H1 (cell line): Measurements from ENCODE around the gene TRAF3. TPM values are rescaled to one million over a fixed set of nuclear protein-coding genes. Genes with fewer than 3 reads are reported as not detected.

Experiments
- CTCF ChIA-PET: fragments of 300-600 bp; sonication (Branson Sonifier 250); formaldehyde crosslinking; loops from one replicate; lab custom pipeline; 2021; ENCODE audit not compliant: partially characterized antibody; lab: Charles Lee
- POLR2A ChIA-PET: fragments of 300-600 bp; sonication (Branson Sonifier 250); formaldehyde crosslinking; loops from one replicate; lab custom pipeline; 2021; ENCODE audit warnings: inconsistent platforms; ENCODE audit not compliant: partially characterized antibody; lab: Charles Lee
- DNase-seq, 2 experiments: peaks; one replicate each; pipeline versions ENCODE4 v3.0.0 to v3.0.0-alpha.2; 2010 to 2022; ENCODE audit warnings: low spot score in 2 of 2, low read depth in 1 of 2, mixed read lengths in 1 of 2
- FAIRE-seq: peaks from 2 replicates; lab custom pipeline; 2011; peaks lifted over from hg19 to GRCh38; lab: Jason Lieb, UNC
- H2AFZ ChIP-seq: 2 replicates; pipeline ENCODE4 v1.8.1; 2012; ENCODE audit warnings: low read length, inconsistent platforms
- H2AK5ac ChIP-seq: 2 replicates; pipeline ENCODE4 v1.6.1; 2013; ENCODE audit warnings: low read depth, low read length
- H2BK120ac ChIP-seq: replicated peaks from 2 replicates; pipeline ENCODE3; 2013; ENCODE audit warnings: low read depth, low read length, inconsistent platforms
- H2BK12ac ChIP-seq: 2 replicates; pipeline ENCODE4 v1.6.1; 2013; ENCODE audit warnings: low read depth, low read length
- H2BK15ac ChIP-seq: 2 replicates; pipeline ENCODE4 v1.6.1; 2013; ENCODE audit warnings: low read length
- H2BK20ac ChIP-seq: 2 replicates; pipeline ENCODE4 v1.6.1; 2013; ENCODE audit warnings: low read length
- H2BK5ac ChIP-seq: 2 replicates; pipeline ENCODE4 v1.6.1; 2013; ENCODE audit warnings: low read depth, low read length
- H3K14ac ChIP-seq: 2 replicates; pipeline ENCODE4 v1.6.1; 2013; ENCODE audit warnings: inconsistent platforms; ENCODE audit not compliant: insufficient read length
- H3K18ac ChIP-seq: 2 replicates; pipeline ENCODE4 v1.6.1; 2013; ENCODE audit warnings: low read length; ENCODE audit errors: extremely low read depth
- H3K23ac ChIP-seq: 2 replicates; pipeline ENCODE4 v1.6.1; 2013; ENCODE audit warnings: inconsistent platforms; ENCODE audit not compliant: insufficient read length
- H3K23me2 ChIP-seq: 2 replicates; pipeline ENCODE4 v1.6.1; 2013; ENCODE audit warnings: low read depth, low read length
- H3K27ac ChIP-seq: 2 replicates; pipeline ENCODE4 v1.6.1; 2011; ENCODE audit warnings: low read depth, low read length, inconsistent platforms
- H3K27me3 ChIP-seq, 4 experiments: replicated peaks in 1 of 4; 1 replicate in 1 of 4; 2 replicates in 3 of 4; pipeline versions ENCODE4 v1.6.1 to v1.8.1; 2011 to 2013; ENCODE audit warnings: low read length in 3 of 4, mild to moderate bottlenecking in 3 of 4, inconsistent platforms in 2 of 4, mixed read lengths in 2 of 4, moderate library complexity in 1 of 4; ENCODE audit not compliant: control insufficient read depth in 3 of 4, insufficient read depth in 3 of 4; ENCODE audit errors: extremely low read depth in 1 of 4
- H3K36me3 ChIP-seq, 4 experiments: 2 replicates each; pipeline versions ENCODE4 v1.6.1 to v1.8.1; 2011 to 2013; ENCODE audit warnings: mild to moderate bottlenecking in 4 of 4, low read length in 3 of 4, moderate library complexity in 2 of 4, control low read depth in 1 of 4, inconsistent platforms in 1 of 4; ENCODE audit not compliant: insufficient read depth in 4 of 4, control insufficient read depth in 2 of 4
- H3K4ac ChIP-seq: replicated peaks from 2 replicates; pipeline ENCODE3; 2013; ENCODE audit warnings: low read length, low read depth, mixed read lengths, inconsistent platforms; ENCODE audit not compliant: insufficient read length
- H3K4me1 ChIP-seq, 4 experiments: replicated peaks in 1 of 4; 1 replicate in 1 of 4; 2 replicates in 3 of 4; pipeline versions ENCODE4 v1.6.1 to v1.8.1; 2011 to 2013; ENCODE audit warnings: low read length in 3 of 4, inconsistent platforms in 2 of 4, mixed read lengths in 1 of 4; ENCODE audit not compliant: insufficient read depth in 4 of 4, control insufficient read depth in 3 of 4
- H3K4me2 ChIP-seq, 2 experiments: 2 replicates each; pipeline versions ENCODE4 v1.6.1 to v1.8.1; 2011 to 2013; ENCODE audit warnings: low read depth in 2 of 2, low read length in 2 of 2, control low read depth in 1 of 2, inconsistent platforms in 1 of 2, mild to moderate bottlenecking in 1 of 2; ENCODE audit not compliant: insufficient read depth in 1 of 2
- H3K4me3 ChIP-seq, 4 experiments: fragments of 200-600, 300-600 bp in 1 of 4; sonication (generic), shearing (Covaris generic), sonication (Bioruptor Twin) in 1 of 4; 2 replicates each; pipeline versions ENCODE4 v1.5.1 to v1.8.1; 2011 to 2016; ENCODE audit warnings: low read length in 4 of 4, low read depth in 3 of 4, control low read depth in 2 of 4, inconsistent platforms in 2 of 4, mild to moderate bottlenecking in 2 of 4, mixed read lengths in 1 of 4, moderate library complexity in 1 of 4; ENCODE audit not compliant: insufficient read depth in 2 of 4; ENCODE audit errors: extremely low read depth in 1 of 4
- H3K56ac ChIP-seq: replicated peaks from 2 replicates; pipeline ENCODE3; 2013; ENCODE audit warnings: low read depth, mild to moderate bottlenecking, mixed read lengths, low read length, inconsistent platforms; ENCODE audit not compliant: insufficient read length
- H3K79me1 ChIP-seq: 2 replicates; pipeline ENCODE4 v1.6.1; 2013; ENCODE audit warnings: low read depth, low read length, control low read depth
- H3K79me2 ChIP-seq, 2 experiments: 2 replicates each; pipeline versions ENCODE4 v1.6.1 to v1.8.1; 2012 to 2013; ENCODE audit warnings: low read length in 2 of 2, mild to moderate bottlenecking in 2 of 2, inconsistent platforms in 1 of 2; ENCODE audit not compliant: insufficient read depth in 2 of 2, control insufficient read depth in 1 of 2
- H3K9ac ChIP-seq, 4 experiments: replicated peaks in 1 of 4; 1 replicate in 1 of 4; 2 replicates in 3 of 4; pipeline versions ENCODE4 v1.6.1 to v1.8.1; 2011 to 2013; ENCODE audit warnings: low read depth in 3 of 4, low read length in 3 of 4, control low read depth in 2 of 4, mild to moderate bottlenecking in 2 of 4, moderate library complexity in 2 of 4, inconsistent platforms in 1 of 4; ENCODE audit errors: extremely low read depth in 1 of 4
- H3K9me3 ChIP-seq, 2 experiments: 2 replicates each; pipeline versions ENCODE4 v1.6.1 to v1.8.1; 2012 to 2013; ENCODE audit warnings: mild to moderate bottlenecking in 2 of 2, moderate library complexity in 2 of 2, control low read depth in 1 of 2, inconsistent platforms in 1 of 2, low read depth in 1 of 2, low read length in 1 of 2, mixed read lengths in 1 of 2; ENCODE audit not compliant: insufficient read depth in 2 of 2
- H4K20me1 ChIP-seq, 2 experiments: replicated peaks in 1 of 2; 2 replicates each; pipeline versions ENCODE3 to v1.8.1; 2011 to 2013; ENCODE audit warnings: inconsistent platforms in 2 of 2, low read length in 2 of 2, mild to moderate bottlenecking in 1 of 2; ENCODE audit not compliant: insufficient read depth in 2 of 2, control insufficient read depth in 1 of 2
- H4K5ac ChIP-seq: 2 replicates; pipeline ENCODE4 v1.6.1; 2013; ENCODE audit warnings: low read length, low read depth, mixed read lengths, inconsistent platforms; ENCODE audit not compliant: insufficient read length
- H4K8ac ChIP-seq: 2 replicates; pipeline ENCODE4 v1.8.0; 2013; ENCODE audit warnings: mild to moderate bottlenecking, moderate library complexity, low read length, inconsistent platforms; ENCODE audit not compliant: insufficient read depth; ENCODE audit errors: extremely low read depth
- H4K91ac ChIP-seq: replicated peaks from 2 replicates; pipeline ENCODE3; 2013; ENCODE audit warnings: low read length, mixed read lengths, inconsistent platforms; ENCODE audit not compliant: insufficient read length
- CHD2 ChIP-seq: IDR thresholded peaks from 2 replicates; pipeline ENCODE4 v1.6.1; 2012; ENCODE audit warnings: low read length, improper control_type of control experiment
- CTCF ChIP-seq, 3 experiments: IDR thresholded peaks; 1 replicate in 2 of 3; 2 replicates in 1 of 3; pipeline versions ENCODE4 v1.5.1 to v1.6.1; 2011; ENCODE audit warnings: low read length in 3 of 3, mild to moderate bottlenecking in 3 of 3, inconsistent platforms in 2 of 3, low read depth in 1 of 3, moderate library complexity in 1 of 3; ENCODE audit not compliant: insufficient read depth in 1 of 3; ENCODE audit errors: control extremely low read depth in 1 of 3
- EP300 ChIP-seq, 2 experiments: IDR thresholded peaks; 1 replicate in 1 of 2; 2 replicates in 1 of 2; pipeline ENCODE4 v1.6.1; 2011 to 2012; ENCODE audit warnings: low read depth in 2 of 2, low read length in 2 of 2, mild to moderate bottlenecking in 2 of 2, borderline replicate concordance in 1 of 2, inconsistent platforms in 1 of 2, moderate library complexity in 1 of 2
- EZH2 ChIP-seq: fragments of 200-600 bp; sonication (generic); IDR thresholded peaks from 2 replicates; pipeline ENCODE4 v1.7.1; 2012; ENCODE audit warnings: low read depth, mild to moderate bottlenecking, moderate library complexity, low read length, inconsistent platforms; ENCODE audit not compliant: severe bottlenecking
- NRF1 ChIP-seq: IDR thresholded peaks from 2 replicates; pipeline ENCODE4 v1.6.1; 2011; ENCODE audit warnings: mild to moderate bottlenecking, low read depth, low read length, improper control_type of control experiment
- POLR2AphosphoS5 ChIP-seq: IDR thresholded peaks from 2 replicates; pipeline ENCODE4 v1.6.1; 2011; ENCODE audit warnings: low read depth, low read length
- RAD21 ChIP-seq, 2 experiments: IDR thresholded peaks in 1 of 2; conservative IDR thresholded peaks in 1 of 2; 2 replicates each; pipeline ENCODE4 v1.6.1; 2011; ENCODE audit warnings: low read depth in 2 of 2, low read length in 2 of 2, improper control_type of control experiment in 1 of 2, inconsistent platforms in 1 of 2, mild to moderate bottlenecking in 1 of 2, moderate library complexity in 1 of 2
- RFX5 ChIP-seq: IDR thresholded peaks from 2 replicates; pipeline ENCODE4 v1.6.1; 2011; ENCODE audit warnings: low read depth, low read length, improper control_type of control experiment, borderline replicate concordance
- SAP30 ChIP-seq: fragments of 300-600 bp; sonication (generic); IDR thresholded peaks from 2 replicates; pipeline ENCODE4 v1.7.1; 2012; ENCODE audit warnings: low read length, moderate library complexity, mild to moderate bottlenecking, inconsistent platforms; ENCODE audit not compliant: insufficient read depth, insufficient replicate concordance
- WGBS, 2 experiments: shearing (Covaris generic) in 1 of 2; methylation state at CpG; one replicate each; pipeline versions ENCODE4 v1.1.6 to v1.1.7; 2013 to 2015; ENCODE audit warnings: low lambda C conversion rate in 2 of 2, mixed read lengths in 2 of 2, inconsistent platforms in 1 of 2, low coverage in 1 of 2, missing lambda C conversion rate in 1 of 2; ENCODE audit not compliant: insufficient replicate concordance in 2 of 2, insufficient coverage in 1 of 2, insufficient read length in 1 of 2; ENCODE audit errors: extremely low coverage in 1 of 2, missing lambda C conversion rate in 1 of 2; 5-methylcytosine and 5-hydroxymethylcytosine counted together
- polyA plus RNA-seq, 7 experiments: library from polyadenylated mRNA; depleted of rRNA in 3 of 7; stranded (reverse) in 5 of 7; unstranded in 2 of 7; fragments of >200 nt in 5 of 7; fragments of 200-250 nt in 2 of 7; gene quantifications; 1 replicate in 5 of 7; 2 replicates in 1 of 7; 4 replicates in 1 of 7; pipeline versions ENCODE4 v1.2.1 to v1.2.3, GENCODE V29; 2011 to 2013; ENCODE audit warnings: missing spikeins in 2 of 7, mixed read lengths in 2 of 7
- total RNA-seq: library from RNA; stranded (reverse); fragmentation: NEBNext Ultra II Directional; extraction: Animal tissue kit (Norgen Biotek cat#: 25700); gene quantifications from 2 replicates; pipeline ENCODE4 v1.2.1, GENCODE V29; 2021

Gene TRAF3
- total and polyA plus RNA-seq, 2 of the 8 experiments (the other 6 are each of a cell fraction or from before 2014, with no cell fraction given): 5.8 to 12.1 TPM

- no peak overlapping the region for H4K91ac ChIP-seq
- CTCF ChIA-PET: no interaction called here
- H3K4me1 ChIP-seq: no peaks in the 10 kb centered on the region
- no peaks in the 10 kb centered on the region for H3K9me3 ChIP-seq
- no peaks in the 10 kb centered on the region for H3K79me1 ChIP-seq
- no peak overlapping the region for H2BK20ac ChIP-seq
- WGBS, 2 experiments: 96% methylated on average over 18 of the region's 18 CpGs; no CpG with 5 or more reads in 1 of the 2 experiments
- H2AK5ac ChIP-seq: no peak overlapping the region
- H4K5ac ChIP-seq: no peak overlapping the region
- no peak overlapping the region for H2AFZ ChIP-seq
- no peak overlapping the region for H4K8ac ChIP-seq
- H3K4me2 ChIP-seq: no peak overlapping the region
- no peaks in the 10 kb centered on the region for H3K23me2 ChIP-seq
- no peak overlapping the region for H3K4ac ChIP-seq
- no peak overlapping the region for H3K27ac ChIP-seq
- no peak overlapping the region for H2BK5ac ChIP-seq
- no peaks in the 10 kb centered on the region for H3K79me2 ChIP-seq
- no peak overlapping the region for H2BK12ac ChIP-seq
- H3K36me3 ChIP-seq: peaks cover 15 to 59% (median 51%) of the 10 kb centered on the region in 4 experiments; a peak in 7 of 8 replicates
- no peak overlapping the region for H3K9ac ChIP-seq
- H3K27me3 ChIP-seq: no peaks in the 10 kb centered on the region
- H3K14ac ChIP-seq: no peak overlapping the region
- FAIRE-seq: no peak
- DNase-seq: no peak
- TF ChIP-seq EZH2 (no peak), RAD21 (IDR thresholded peaks at IDR 0.05 in 1 of 2, conservative IDR thresholded peaks at IDR 0.05 in 1 of 2; ENCODE audit: low read depth in 2 of 2, low read length in 2 of 2) (no peak), RFX5 (no peak), NRF1 (no peak), CTCF (IDR thresholded peaks at IDR 0.05; ENCODE audit: control extremely low read depth in 1 of 3, insufficient read depth in 1 of 3, low read depth in 1 of 3, low read length in 3 of 3) (no peak), POLR2AphosphoS5 (no peak), EP300 (IDR thresholded peaks at IDR 0.05; ENCODE audit: borderline replicate concordance in 1 of 2, low read depth in 2 of 2, low read length in 2 of 2) (no peak), CHD2 (no peak), SAP30 (no peak)
- no peak overlapping the region for H3K18ac ChIP-seq
- no peak overlapping the region for H2BK15ac ChIP-seq
- POLR2A ChIA-PET: no interaction called here
- no peak overlapping the region for H3K23ac ChIP-seq
- no peak overlapping the region for H3K4me3 ChIP-seq
- peaks cover 7 to 11% of the 10 kb centered on the region in 2 experiments for H4K20me1 ChIP-seq
- no peak overlapping the region for H2BK120ac ChIP-seq
- H3K56ac ChIP-seq: no peak overlapping the region
Observed at GRCh38 chr14:102954081-102954789, 177.0 kb downstream of the TRAF3 start.
